KOPT-K1 (cell line): Measurements from ENCODE around the gene TUBB2B.
"Not testable (repeated sequence)": the region's sequence is repeated elsewhere in the genome, so short reads cannot be mapped to it uniquely, and the experiment has no call there.

Source experiments
- H3K27ac ChIP-seq: fragments of 200-600 bp; sonication (generic); 2 replicates; pipeline ENCODE4 v1.5.1; 2016; ENCODE audit warnings: antibody characterized with exemption, mild to moderate bottlenecking, low read depth, low read length; ENCODE audit not compliant: poor library complexity, severe bottlenecking
- H3K36me3 ChIP-seq: fragments of 200-600 bp; sonication (generic); 2 replicates; pipeline ENCODE4 v1.5.1; 2017; ENCODE audit warnings: antibody characterized with exemption, mild to moderate bottlenecking, low read length, moderate library complexity; ENCODE audit not compliant: insufficient read depth
- H3K9me3 ChIP-seq: fragments of 200-600 bp; sonication (generic); 2 replicates; pipeline ENCODE4 v1.5.1; 2017; ENCODE audit warnings: antibody characterized with exemption, low read length, mild to moderate bottlenecking; ENCODE audit not compliant: insufficient read depth, poor library complexity, severe bottlenecking

TUBB2B gene

GRCh38 chr6:3196770-3197169, 30.7 kb downstream of the TUBB2B start:
- H3K9me3 ChIP-seq = no peaks in the 10 kb centered on the region
- no peaks in the 10 kb centered on the region for H3K36me3 ChIP-seq
- no peak overlapping the region for H3K27ac ChIP-seq

- Histone ChIP-seq H3K9me3 (no peaks in the 10 kb centered on the region), H3K36me3 (no peaks in the 10 kb centered on the region), H3K27ac (no peak overlapping the region)
These were observed 31.6 kb downstream of the TUBB2B start for GRCh38 chr6:3195695-3196497.

GRCh38 chr6:3195420-3195694, 32.1 kb downstream of the TUBB2B start:
- H3K9me3 ChIP-seq = no peaks in the 10 kb centered on the region
- no peaks in the 10 kb centered on the region for H3K36me3 ChIP-seq
- H3K27ac ChIP-seq = no peak overlapping the region

- Histone ChIP-seq H3K36me3 (no peaks in the 10 kb centered on the region), H3K27ac (no peak overlapping the region), H3K9me3 (no peaks in the 10 kb centered on the region)
These were observed 32.7 kb downstream of the TUBB2B start for GRCh38 chr6:3194535-3195419.

- Histone ChIP-seq H3K27ac (no peak overlapping the region), H3K9me3 (no peaks in the 10 kb centered on the region), H3K36me3 (no peaks in the 10 kb centered on the region)
These were observed 34.2 kb downstream of the TUBB2B start for GRCh38 chr6:3193102-3193849.

GRCh38 chr6:3190779-3191178, 36.7 kb downstream of the TUBB2B start:
- Histone ChIP-seq H3K36me3 (no peaks in the 10 kb centered on the region), H3K9me3 (no peaks in the 10 kb centered on the region), H3K27ac (no peak overlapping the region)

- Histone ChIP-seq H3K27ac (no peak overlapping the region), H3K36me3 (no peaks in the 10 kb centered on the region), H3K9me3 (no peaks in the 10 kb centered on the region)
These were observed 37.4 kb downstream of the TUBB2B start for GRCh38 chr6:3190056-3190455.

- not testable (repeated sequence) for H3K9me3 ChIP-seq, H3K36me3 ChIP-seq
These were observed 38.3 kb downstream of the TUBB2B start for GRCh38 chr6:3189192-3189591.

GRCh38 chr6:3188262-3188661, 39.2 kb downstream of the TUBB2B start:
- Histone ChIP-seq H3K27ac (no peak overlapping the region), H3K9me3 (no peaks in the 10 kb centered on the region), H3K36me3 (no peaks in the 10 kb centered on the region)

More at GRCh38 chr6:3189192-3189591, 38.3 kb downstream of the TUBB2B start:
- H3K27ac ChIP-seq = not testable (repeated sequence)

- Histone ChIP-seq H3K9me3 (no peaks in the 10 kb centered on the region), H3K36me3 (no peaks in the 10 kb centered on the region), H3K27ac (no peak overlapping the region)
These were observed 40.5 kb downstream of the TUBB2B start for GRCh38 chr6:3186974-3187382.

- Histone ChIP-seq H3K9me3 (no peaks in the 10 kb centered on the region), H3K36me3 (no peaks in the 10 kb centered on the region), H3K27ac (no peak overlapping the region)
These were observed 44.4 kb downstream of the TUBB2B start for GRCh38 chr6:3183066-3183465.

- Histone ChIP-seq H3K27ac (no peak overlapping the region), H3K36me3 (no peaks in the 10 kb centered on the region), H3K9me3 (no peaks in the 10 kb centered on the region)
These were observed 46.3 kb downstream of the TUBB2B start for GRCh38 chr6:3181105-3181504.

- not testable (repeated sequence) for H3K36me3 ChIP-seq, H3K27ac ChIP-seq, H3K9me3 ChIP-seq
These were observed 47.5 kb downstream of the TUBB2B start for GRCh38 chr6:3179945-3180344.

- not testable (repeated sequence) for H3K27ac ChIP-seq, H3K36me3 ChIP-seq, H3K9me3 ChIP-seq
These were observed 48.8 kb downstream of the TUBB2B start for GRCh38 chr6:3178666-3179065.
